Fibroblast of lung (primary cell): ENCODE results near the gene GDPD1.

Experiments
- CTCF ChIP-seq, 2 donors: IDR thresholded peaks in 1 of 2; conservative IDR thresholded peaks in 1 of 2; 1 replicate in 1 of 2; 2 replicates in 1 of 2; pipeline ENCODE4 v1.5.1; 2011 to 2012; ENCODE audit warnings: low read length in 2 of 2, control low read depth in 1 of 2, inconsistent platforms in 1 of 2, low read depth in 1 of 2, mild to moderate bottlenecking in 1 of 2
- EZH2 ChIP-seq: IDR thresholded peaks from 2 replicates; pipeline ENCODE4 v1.5.1; 2012; ENCODE audit warnings: low read length, control low read depth, mild to moderate bottlenecking; ENCODE audit errors: missing control alignments

GRCh38 chr17:59219992-59220327 lies 351 bp upstream of the GDPD1 start:
- TF ChIP-seq CTCF (conservative IDR thresholded peaks at IDR 0.05 in 1 of 2, IDR thresholded peaks at IDR 0.05 in 1 of 2; ENCODE audit: low read depth in 1 of 2, low read length in 2 of 2), result no peak
- TF ChIP-seq EZH2, result no peak
